Gastroesophageal sphincter (tissue), 3 donors: ENCODE measurements around the gene HIVEP3.

Source experiments
- EP300 ChIP-seq: sonication (generic); formaldehyde crosslinking; IDR thresholded peaks from one replicate; pipeline ENCODE4 v1.6.1; 2017; ENCODE audit warnings: antibody characterized with exemption, mild to moderate bottlenecking
- POLR2AphosphoS5 ChIP-seq: sonication (generic); formaldehyde crosslinking; IDR thresholded peaks from one replicate; pipeline ENCODE4 v1.6.1; 2017; ENCODE audit warnings: antibody characterized with exemption
- TF ChIP-seq, protein P1 (sequence below), 4 experiments: fragments of 200-600 bp in 2 of 4; fragments of 450-650 bp in 2 of 4; sonication (generic) in 1 of 4; IDR thresholded peaks; one replicate each; pipeline ENCODE4 v1.5.1; 2017 to 2019; ENCODE audit warnings: antibody characterized with exemption in 4 of 4, mild to moderate bottlenecking in 2 of 4, moderate library complexity in 2 of 4

DNA sequence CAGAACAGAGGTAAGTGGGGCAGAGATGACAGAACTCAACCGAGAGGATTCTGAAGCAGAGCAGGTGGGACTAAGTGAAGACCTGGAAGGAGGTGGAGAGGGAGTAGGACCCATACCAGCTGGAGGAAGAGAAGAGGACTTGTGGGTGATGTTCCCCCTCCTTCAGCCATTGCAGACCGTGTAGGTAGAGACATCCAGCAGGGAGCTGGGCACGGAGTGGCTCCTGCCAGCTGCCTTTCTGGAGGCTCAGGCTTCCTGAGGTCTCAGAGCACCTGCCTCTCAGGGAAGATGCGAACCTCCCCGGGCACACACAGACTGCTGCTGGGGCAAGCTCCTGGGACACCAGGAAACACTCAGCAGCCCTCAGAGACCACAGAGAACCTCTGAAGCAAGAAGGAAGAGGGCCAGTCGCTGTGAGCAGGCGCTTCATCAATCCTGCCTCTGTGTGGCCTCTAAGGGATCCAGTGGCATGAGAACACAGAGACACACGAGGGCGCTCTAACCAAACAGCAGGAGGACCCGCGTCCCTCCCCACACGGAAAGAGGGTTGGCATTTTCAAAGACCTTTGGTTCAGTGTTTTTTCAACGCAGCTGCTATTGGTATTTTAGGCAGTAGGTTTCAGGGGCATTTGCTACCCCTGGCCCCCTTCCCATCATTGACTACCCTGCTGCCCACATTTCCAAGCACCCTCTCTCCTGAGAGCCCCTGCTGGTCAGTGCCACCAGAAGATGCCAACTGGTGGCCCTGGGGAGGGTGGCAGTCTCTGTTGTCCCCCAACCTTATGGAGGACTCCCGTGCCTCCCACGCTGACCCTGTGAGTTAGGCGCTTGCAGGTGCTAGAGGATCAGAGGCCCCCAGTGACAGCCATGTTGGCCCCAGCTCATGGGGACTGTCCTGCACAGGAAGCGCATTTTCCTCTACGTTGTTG is 344.7 kb downstream of the HIVEP3 start:
- TF ChIP-seq, protein P1, sequence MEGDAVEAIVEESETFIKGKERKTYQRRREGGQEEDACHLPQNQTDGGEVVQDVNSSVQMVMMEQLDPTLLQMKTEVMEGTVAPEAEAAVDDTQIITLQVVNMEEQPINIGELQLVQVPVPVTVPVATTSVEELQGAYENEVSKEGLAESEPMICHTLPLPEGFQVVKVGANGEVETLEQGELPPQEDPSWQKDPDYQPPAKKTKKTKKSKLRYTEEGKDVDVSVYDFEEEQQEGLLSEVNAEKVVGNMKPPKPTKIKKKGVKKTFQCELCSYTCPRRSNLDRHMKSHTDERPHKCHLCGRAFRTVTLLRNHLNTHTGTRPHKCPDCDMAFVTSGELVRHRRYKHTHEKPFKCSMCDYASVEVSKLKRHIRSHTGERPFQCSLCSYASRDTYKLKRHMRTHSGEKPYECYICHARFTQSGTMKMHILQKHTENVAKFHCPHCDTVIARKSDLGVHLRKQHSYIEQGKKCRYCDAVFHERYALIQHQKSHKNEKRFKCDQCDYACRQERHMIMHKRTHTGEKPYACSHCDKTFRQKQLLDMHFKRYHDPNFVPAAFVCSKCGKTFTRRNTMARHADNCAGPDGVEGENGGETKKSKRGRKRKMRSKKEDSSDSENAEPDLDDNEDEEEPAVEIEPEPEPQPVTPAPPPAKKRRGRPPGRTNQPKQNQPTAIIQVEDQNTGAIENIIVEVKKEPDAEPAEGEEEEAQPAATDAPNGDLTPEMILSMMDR (IDR thresholded peaks at IDR 0.05) = peak in 3 of 4 experiments; percentile 77 to 86 (median 81)
- TF ChIP-seq POLR2AphosphoS5 (peak; percentile 14), EP300 (no peak)
